ENCODE data around the gene KRTAP5-4.
"Not testable (repeated sequence)": the region's sequence is repeated elsewhere in the genome, so short reads cannot be mapped to it uniquely, and the experiment has no call there.

Gene KRTAP5-4

DNA sequence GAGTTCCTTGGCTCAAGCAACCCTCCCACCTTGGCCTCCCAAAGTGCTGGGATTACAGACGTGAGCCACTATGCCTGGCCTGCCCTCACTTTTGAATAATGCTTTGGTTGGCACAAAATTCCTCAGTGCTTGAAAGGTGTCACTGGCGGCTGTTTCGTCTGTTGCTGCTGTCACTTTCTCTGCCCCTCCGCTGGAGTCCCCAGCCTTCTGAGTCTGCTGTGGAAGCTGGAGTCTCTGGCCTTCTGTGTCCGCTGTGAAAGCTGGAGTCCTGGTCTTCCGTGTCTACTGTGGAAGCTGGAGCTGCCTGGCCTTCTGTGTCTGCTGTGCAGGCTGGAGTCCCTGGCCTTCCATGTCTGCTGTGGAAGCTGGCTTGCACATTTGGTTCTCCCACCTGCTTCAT lies 31.9 kb downstream of the KRTAP5-4 start:
- Histone ChIP-seq H3K9me2 (replicated peaks; ENCODE audit: insufficient read depth, low read length) (no peaks in the 10 kb centered on the region), H3K4me3 (ENCODE audit: low read length) (no peak overlapping the region), H4K20me1 (ENCODE audit: insufficient read depth, low read length) (no peaks in the 10 kb centered on the region), H3K27me3 (replicated peaks; ENCODE audit: insufficient read depth, low read length) (peaks cover 94% of the 10 kb centered on the region), H3K36me3 (replicated peaks; ENCODE audit: insufficient read depth, low read length) (no peaks in the 10 kb centered on the region), H3F3A (ENCODE audit: insufficient read depth, low read length) (no peaks in the 10 kb centered on the region), H3K4me1 (ENCODE audit: low read length) (no peaks in the 10 kb centered on the region), H3K9me3 (replicated peaks; ENCODE audit: insufficient read depth, low read length) (no peaks in the 10 kb centered on the region), H2AFZ (ENCODE audit: low read length) (no peak overlapping the region), H3K79me2 (ENCODE audit: low read length) (no peaks in the 10 kb centered on the region), H3K27ac (ENCODE audit: low read length) (no peak overlapping the region), H3K4me2 (ENCODE audit: low read depth, low read length) (no peak overlapping the region), H3K9ac (ENCODE audit: low read length) (no peak overlapping the region)
- no peak for DNase-seq
- TF ChIP-seq EZH2 (optimal IDR thresholded peaks at IDR 0.05; ENCODE audit: low read depth, low read length) = no peak
- TF ChIP-seq, protein P1, sequence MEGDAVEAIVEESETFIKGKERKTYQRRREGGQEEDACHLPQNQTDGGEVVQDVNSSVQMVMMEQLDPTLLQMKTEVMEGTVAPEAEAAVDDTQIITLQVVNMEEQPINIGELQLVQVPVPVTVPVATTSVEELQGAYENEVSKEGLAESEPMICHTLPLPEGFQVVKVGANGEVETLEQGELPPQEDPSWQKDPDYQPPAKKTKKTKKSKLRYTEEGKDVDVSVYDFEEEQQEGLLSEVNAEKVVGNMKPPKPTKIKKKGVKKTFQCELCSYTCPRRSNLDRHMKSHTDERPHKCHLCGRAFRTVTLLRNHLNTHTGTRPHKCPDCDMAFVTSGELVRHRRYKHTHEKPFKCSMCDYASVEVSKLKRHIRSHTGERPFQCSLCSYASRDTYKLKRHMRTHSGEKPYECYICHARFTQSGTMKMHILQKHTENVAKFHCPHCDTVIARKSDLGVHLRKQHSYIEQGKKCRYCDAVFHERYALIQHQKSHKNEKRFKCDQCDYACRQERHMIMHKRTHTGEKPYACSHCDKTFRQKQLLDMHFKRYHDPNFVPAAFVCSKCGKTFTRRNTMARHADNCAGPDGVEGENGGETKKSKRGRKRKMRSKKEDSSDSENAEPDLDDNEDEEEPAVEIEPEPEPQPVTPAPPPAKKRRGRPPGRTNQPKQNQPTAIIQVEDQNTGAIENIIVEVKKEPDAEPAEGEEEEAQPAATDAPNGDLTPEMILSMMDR (IDR thresholded peaks at IDR 0.05; ENCODE audit: low read length) = no peak
- TF ChIP-seq EZH2phosphoT487 (IDR thresholded peaks at IDR 0.05; ENCODE audit: low read length) = no peak

DNA sequence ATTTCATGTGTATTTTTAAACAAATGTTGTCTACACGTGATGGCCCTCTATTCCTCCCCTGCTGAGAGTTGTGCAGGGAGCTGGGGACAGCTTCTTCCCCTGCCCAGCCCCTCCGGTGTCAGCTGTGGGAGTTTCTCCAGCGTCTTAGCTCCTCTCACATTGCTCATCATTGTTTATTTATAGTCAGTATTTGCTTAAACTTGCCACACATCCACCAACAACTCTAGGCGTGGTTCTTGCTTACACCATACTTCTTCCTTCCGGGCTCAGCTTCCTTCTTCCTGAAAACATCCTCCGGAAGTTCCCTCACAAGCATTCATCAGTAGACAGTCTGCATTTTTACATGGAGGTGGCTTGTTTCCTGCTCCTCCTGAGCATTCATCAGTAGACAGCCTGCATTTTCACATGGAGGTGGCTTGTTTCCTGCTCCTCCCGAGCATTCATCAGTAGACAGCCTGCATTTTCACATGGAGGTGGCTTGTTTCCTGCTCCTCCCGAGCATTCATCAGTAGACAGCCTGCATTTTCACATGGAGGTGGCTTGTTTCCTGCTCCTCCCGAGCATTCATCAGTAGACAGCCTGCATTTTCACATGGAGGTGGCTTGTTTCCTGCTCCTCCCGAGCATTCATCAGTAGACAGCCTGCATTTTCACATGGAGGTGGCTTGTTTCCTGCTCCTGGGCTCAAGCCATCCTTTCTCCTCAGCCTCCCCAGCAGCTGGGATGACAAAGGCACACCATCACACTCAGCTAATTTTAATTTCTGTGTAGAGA lies 32.6 kb downstream of the KRTAP5-4 start:
- peaks cover 89% of the 10 kb centered on the region for H3K27me3 ChIP-seq (replicated peaks; ENCODE audit: insufficient read depth, low read length)
- H3K4me2 ChIP-seq (ENCODE audit: low read depth, low read length); H4K20me1 ChIP-seq (ENCODE audit: insufficient read depth, low read length); H3K27ac ChIP-seq (ENCODE audit: low read length); DNase-seq; H3K9me3 ChIP-seq (replicated peaks; ENCODE audit: insufficient read depth, low read length); H3K4me3 ChIP-seq (ENCODE audit: low read length); H3K9me2 ChIP-seq (replicated peaks; ENCODE audit: insufficient read depth, low read length); H3K79me2 ChIP-seq (ENCODE audit: low read length); H3K36me3 ChIP-seq (replicated peaks; ENCODE audit: insufficient read depth, low read length); H2AFZ ChIP-seq (ENCODE audit: low read length); H3K4me1 ChIP-seq (ENCODE audit: low read length); H3K9ac ChIP-seq (ENCODE audit: low read length); H3F3A ChIP-seq (ENCODE audit: insufficient read depth, low read length): not testable (repeated sequence)

DNA sequence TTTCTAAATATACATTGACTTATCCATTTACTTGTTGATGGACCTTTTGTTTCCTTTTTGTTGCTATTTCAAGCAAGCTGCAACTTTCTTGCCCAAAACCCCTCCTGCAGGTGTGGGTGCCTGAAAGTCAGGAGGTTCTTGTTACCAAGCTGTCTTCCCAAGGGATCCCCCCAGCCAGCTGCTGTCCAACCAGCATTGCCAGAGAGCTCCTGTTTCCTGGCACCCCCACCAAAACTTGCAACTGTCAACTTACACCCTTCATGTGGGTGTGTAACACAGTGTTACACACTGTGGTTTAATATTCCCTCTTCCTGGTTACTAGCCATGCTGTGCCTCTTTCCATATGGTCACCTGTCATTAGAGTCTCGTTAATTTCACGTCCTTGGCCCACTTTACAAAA lies 35.2 kb downstream of the KRTAP5-4 start:
- Histone ChIP-seq H3F3A (ENCODE audit: insufficient read depth, low read length) (no peaks in the 10 kb centered on the region), H3K9me2 (replicated peaks; ENCODE audit: insufficient read depth, low read length) (no peaks in the 10 kb centered on the region), H3K27ac (ENCODE audit: low read length) (no peak overlapping the region), H3K4me2 (ENCODE audit: low read depth, low read length) (no peak overlapping the region), H2AFZ (ENCODE audit: low read length) (no peak overlapping the region), H3K79me2 (ENCODE audit: low read length) (no peaks in the 10 kb centered on the region), H3K27me3 (replicated peaks; ENCODE audit: insufficient read depth, low read length) (peaks cover 87% of the 10 kb centered on the region), H3K9me3 (replicated peaks; ENCODE audit: insufficient read depth, low read length) (no peaks in the 10 kb centered on the region), H4K20me1 (ENCODE audit: insufficient read depth, low read length) (no peaks in the 10 kb centered on the region), H3K4me3 (ENCODE audit: low read length) (no peak overlapping the region), H3K4me1 (ENCODE audit: low read length) (no peaks in the 10 kb centered on the region), H3K9ac (ENCODE audit: low read length) (no peak overlapping the region), H3K36me3 (replicated peaks; ENCODE audit: insufficient read depth, low read length) (no peaks in the 10 kb centered on the region)
- TF ChIP-seq, protein P1 (IDR thresholded peaks at IDR 0.05; ENCODE audit: low read length) = no peak
- TF ChIP-seq EZH2phosphoT487 (IDR thresholded peaks at IDR 0.05; ENCODE audit: low read length) (no peak), EZH2 (optimal IDR thresholded peaks at IDR 0.05; ENCODE audit: low read depth, low read length) (no peak)
- DNase-seq = no peak

DNA sequence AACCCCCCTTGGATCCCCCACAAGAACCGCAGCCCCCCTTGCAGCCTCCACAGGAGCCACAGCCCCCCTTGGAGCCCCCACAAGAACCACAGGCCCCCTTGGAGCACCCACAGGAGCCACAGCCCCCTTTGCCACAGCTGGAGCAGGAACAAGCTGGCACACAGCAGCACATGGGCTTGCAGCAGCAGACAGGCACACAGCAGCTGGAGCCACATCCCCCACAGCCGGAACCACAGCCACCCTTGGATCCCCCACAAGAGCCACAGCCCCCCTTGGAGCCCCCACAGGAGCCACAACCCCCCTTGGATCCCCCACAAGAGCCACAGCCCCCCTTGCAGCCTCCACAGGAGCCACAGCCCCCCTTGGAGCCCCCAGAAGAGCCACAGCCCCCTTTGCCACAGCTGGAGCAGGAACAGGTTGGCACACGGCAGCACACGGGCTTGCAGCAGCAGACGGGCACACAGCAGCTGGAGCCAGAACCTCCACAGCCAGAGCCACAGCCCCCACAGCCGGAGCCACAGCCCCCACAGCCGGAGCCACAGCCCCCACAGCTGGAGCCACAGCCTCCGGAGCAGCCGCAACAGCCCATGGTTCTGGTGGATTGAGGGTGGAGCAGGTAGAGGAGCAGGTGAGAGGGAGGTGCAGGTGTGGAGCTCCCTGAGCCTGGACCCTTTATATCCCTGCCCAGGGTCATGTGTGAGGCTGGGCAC lies 37.1 kb downstream of the KRTAP5-4 start, which contains the start of gene KRTAP5-1:
KRTAP5-1 (minus strand) TSS at position 623 of the 710 bp plus-strand sequence; CDS start at position 589, 34 bp downstream.
- H3K4me2 ChIP-seq (ENCODE audit: low read depth, low read length); H3F3A ChIP-seq (ENCODE audit: insufficient read depth, low read length); H3K4me3 ChIP-seq (ENCODE audit: low read length); H2AFZ ChIP-seq (ENCODE audit: low read length); H4K20me1 ChIP-seq (ENCODE audit: insufficient read depth, low read length); H3K9ac ChIP-seq (ENCODE audit: low read length); H3K79me2 ChIP-seq (ENCODE audit: low read length); DNase-seq; H3K9me2 ChIP-seq (replicated peaks; ENCODE audit: insufficient read depth, low read length); H3K4me1 ChIP-seq (ENCODE audit: low read length); H3K9me3 ChIP-seq (replicated peaks; ENCODE audit: insufficient read depth, low read length); H3K27ac ChIP-seq (ENCODE audit: low read length); H3K36me3 ChIP-seq (replicated peaks; ENCODE audit: insufficient read depth, low read length): not testable (repeated sequence)
- peaks cover 84% of the 10 kb centered on the region for H3K27me3 ChIP-seq (replicated peaks; ENCODE audit: insufficient read depth, low read length)

DNA sequence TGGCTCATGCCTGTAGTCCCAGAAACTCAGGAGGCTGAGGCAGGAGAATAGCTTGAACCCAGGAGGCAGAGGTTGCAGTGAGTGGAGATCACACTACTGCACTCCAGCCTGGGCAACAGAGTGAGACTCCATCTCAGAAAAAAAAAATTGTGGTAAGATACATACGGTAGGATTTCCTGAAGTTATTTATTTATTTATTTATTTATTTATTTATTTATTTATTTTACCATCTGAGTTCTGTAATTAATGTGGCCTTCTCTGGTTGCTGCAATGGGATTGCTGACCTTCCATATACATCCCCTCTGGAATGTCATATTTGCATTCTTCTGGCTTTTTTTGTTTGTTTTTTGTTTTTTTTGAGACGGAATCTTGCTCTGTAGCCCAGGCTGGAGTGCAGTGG lies 39.0 kb downstream of the KRTAP5-4 start:
- not testable (repeated sequence) for DNase-seq; H3K9me3 ChIP-seq (replicated peaks; ENCODE audit: insufficient read depth, low read length); H3F3A ChIP-seq (ENCODE audit: insufficient read depth, low read length); H3K4me1 ChIP-seq (ENCODE audit: low read length); H2AFZ ChIP-seq (ENCODE audit: low read length); H3K36me3 ChIP-seq (replicated peaks; ENCODE audit: insufficient read depth, low read length); H3K27ac ChIP-seq (ENCODE audit: low read length); H3K4me2 ChIP-seq (ENCODE audit: low read depth, low read length); H3K79me2 ChIP-seq (ENCODE audit: low read length); H3K9ac ChIP-seq (ENCODE audit: low read length); H3K9me2 ChIP-seq (replicated peaks; ENCODE audit: insufficient read depth, low read length); H4K20me1 ChIP-seq (ENCODE audit: insufficient read depth, low read length); H3K4me3 ChIP-seq (ENCODE audit: low read length)
- peaks cover 84% of the 10 kb centered on the region for H3K27me3 ChIP-seq (replicated peaks; ENCODE audit: insufficient read depth, low read length)
